Stomach (tissue), 19 donors: ENCODE data around the gene MAP3K5. TPM values are rescaled to one million over a fixed set of nuclear protein-coding genes. Genes with fewer than 3 reads are reported as not detected.
A peak's percentile ranks its signal among the peaks of the same experiment; 100 is the strongest.

Experiments
- DNase-seq, 2 donors: peaks; one replicate each; pipeline versions ENCODE4 v3.0.0 to v3.0.0-alpha.2; 2013 to 2019
- H3K27ac ChIP-seq, 5 donors: fragments of 200-600 bp in 4 of 5; sonication (generic) in 4 of 5; one replicate each; pipeline ENCODE4 v1.5.1; 2013 to 2019; ENCODE audit warnings: mild to moderate bottlenecking in 1 of 5, moderate library complexity in 1 of 5
- H3K27me3 ChIP-seq, 3 donors: fragments of 200-600 bp; sonication (generic); one replicate each; pipeline ENCODE4 v1.5.1; 2017 to 2019; ENCODE audit warnings: mixed run types in 1 of 3
- H3K36me3 ChIP-seq, 4 donors: fragments of 200-600 bp; sonication (generic); 1 replicate in 3 of 4; 2 replicates in 1 of 4; pipeline ENCODE4 v1.5.1; 2016 to 2019
- H3K4me1 ChIP-seq, 4 donors: fragments of 200-600 bp; sonication (generic); one replicate each; pipeline ENCODE4 v1.5.1; 2016 to 2019
- H3K4me3 ChIP-seq, 4 donors: fragments of 200-600 bp; sonication (generic) in 3 of 4; one replicate each; pipeline ENCODE4 v1.5.1; 2016 to 2019; ENCODE audit warnings: mild to moderate bottlenecking in 1 of 4
- H3K9me3 ChIP-seq, 4 donors: fragments of 200-600 bp; sonication (generic); one replicate each; pipeline ENCODE4 v1.5.1; 2016 to 2019
- EP300 ChIP-seq: sonication (generic); formaldehyde crosslinking; IDR thresholded peaks from one replicate; pipeline ENCODE4 v1.6.1; 2017; ENCODE audit warnings: antibody characterized with exemption
- POLR2A ChIP-seq, 4 donors: fragments of 450-650 bp; IDR thresholded peaks; one replicate each; pipeline ENCODE4 v1.6.1; 2016; ENCODE audit warnings: antibody characterized with exemption in 4 of 4, control low read depth in 2 of 4, mild to moderate bottlenecking in 1 of 4, moderate library complexity in 1 of 4
- POLR2AphosphoS5 ChIP-seq, 3 donors: sonication (generic); formaldehyde crosslinking; IDR thresholded peaks; one replicate each; pipeline ENCODE4 v1.6.1; 2016; ENCODE audit warnings: antibody characterized with exemption in 3 of 3
- WGBS, 5 donors: extraction: QIAGEN DNeasy Blood & Tissue Kit in 3 of 5; methylation state at CpG; one replicate each; pipeline versions ENCODE4 v1.1.5 to v1.1.7; 2013 to 2018; 5-methylcytosine and 5-hydroxymethylcytosine counted together
- intact Hi-C: fragments of 100-400 bp; cut with DNase I; formaldehyde crosslinking; loops from one replicate; pipeline ENCODE4 v1.15.1; 2023; ENCODE audit warnings: low total_unique reads
- long read RNA-seq, 10 donors: transcript quantifications; one replicate each; lab custom pipeline, GENCODE V29; 2026
- polyA plus RNA-seq, 3 donors: library from polyadenylated mRNA; stranded (reverse); fragments of 200-250 nt; gene quantifications; one replicate each; pipeline ENCODE4 v1.2.3, GENCODE V29; 2013
- total RNA-seq, 5 donors: library from RNA; depleted of rRNA; stranded (reverse); fragments of >200 nt; gene quantifications; one replicate each; pipeline versions ENCODE4 v1.1.0 to v1.2.3, GENCODE V29; 2014 to 2016
- TF ChIP-seq, protein P1 (sequence below), 7 experiments: fragments of 450-650 bp in 4 of 7; fragments of 200-600 bp in 3 of 7; sonication (generic) in 3 of 7; IDR thresholded peaks; one replicate each; pipeline ENCODE4 v1.5.1; 2016 to 2019; ENCODE audit warnings: antibody characterized with exemption in 7 of 7, control low read depth in 2 of 7, mild to moderate bottlenecking in 1 of 7
- donor health status: healthy with polysubstance abuse.
- donor health status: Bipolar disorder and iron deficiency.
- donor health status: healthy.

The MAP3K5 gene
- total RNA-seq (10 to 100 TPM; 23.2 to 40.3 (median 24.5) TPM), polyA plus RNA-seq (10 to 100 TPM in 2 of 3 donors, 1 to 10 TPM in 1; 4.9 to 12.5 (median 12.4) TPM)
- long read RNA-seq, donor 1 = 0 reads
- long read RNA-seq, donor 2, full-length matches to known transcripts = 1 of 1 reads
- long read RNA-seq, donor 2, partial matches to known transcripts = 0 of 1 reads
- long read RNA-seq, donor 2, other reads (novel, unspliced or antisense) = 0 of 1 reads
- long read RNA-seq, donor 3, partial matches to known transcripts = 18 of 18 reads
- long read RNA-seq, donor 3, other reads (novel, unspliced or antisense) = 0 of 18 reads
- long read RNA-seq, donor 4 = 0 reads
- long read RNA-seq, donor 5, full-length matches to known transcripts = 2 of 18 reads
- long read RNA-seq, donor 5, partial matches to known transcripts = 16 of 18 reads
- long read RNA-seq, donor 5, other reads (novel, unspliced or antisense) = 0 of 18 reads
- long read RNA-seq, donor 6, full-length matches to known transcripts = 1 of 51 reads
- long read RNA-seq, donor 6, partial matches to known transcripts = 50 of 51 reads
- long read RNA-seq, donor 6, other reads (novel, unspliced or antisense) = 0 of 51 reads
- long read RNA-seq, donor 7 = 0 reads
- long read RNA-seq, donor 8 = 0 reads
- long read RNA-seq, donor 9, partial matches to known transcripts = 16 of 16 reads
- long read RNA-seq, donor 9, other reads (novel, unspliced or antisense) = 0 of 16 reads
- long read RNA-seq, donor 10, full-length matches to known transcripts = 1 of 1 reads
- long read RNA-seq, donor 10, partial matches to known transcripts = 0 of 1 reads
- long read RNA-seq, donor 10, other reads (novel, unspliced or antisense) = 0 of 1 reads

DNA sequence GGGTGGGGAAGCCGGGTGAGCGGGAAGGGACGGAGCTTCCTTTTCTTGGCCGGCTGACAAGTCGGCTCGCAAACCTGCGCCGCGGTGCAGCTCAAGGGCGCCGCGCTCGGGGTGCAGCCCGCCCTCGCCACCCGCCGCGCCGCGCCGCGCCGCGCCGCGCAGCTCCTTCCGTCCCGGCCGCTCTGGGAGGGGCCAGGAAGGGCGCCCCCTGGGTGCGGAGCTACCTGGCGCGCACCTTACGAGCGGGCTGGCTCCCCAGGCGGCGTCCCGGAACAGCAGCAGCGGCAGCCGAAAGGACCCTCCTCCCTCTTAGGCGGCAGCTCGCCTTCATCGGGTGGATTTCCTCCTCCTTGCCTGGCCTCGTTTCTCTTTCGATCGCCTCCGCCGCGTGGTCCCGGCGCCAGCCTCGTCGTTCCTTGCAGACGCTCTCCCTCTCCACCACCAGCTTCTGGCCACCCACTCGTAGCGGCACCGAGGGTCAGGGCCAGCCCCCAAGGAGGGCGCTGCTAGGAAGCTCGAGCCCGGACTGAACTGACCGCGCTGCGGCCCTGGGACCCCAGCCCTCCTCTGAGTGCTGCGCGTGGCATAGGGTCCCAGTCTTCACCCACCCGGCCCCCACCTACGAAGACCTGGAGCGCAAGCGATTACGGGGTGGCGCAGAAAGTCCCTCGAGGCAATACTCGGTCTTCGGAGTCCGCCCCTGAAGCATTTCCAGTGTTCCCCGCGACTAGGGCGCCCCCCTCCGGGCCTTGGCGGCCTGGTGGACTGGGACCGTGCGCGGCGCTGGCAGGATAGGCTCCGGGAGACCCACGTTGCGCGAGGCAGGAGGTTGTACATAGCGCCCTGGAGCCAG lies at the start of gene MAP3K5:
Gene MAP3K5 (minus strand): TSS at position 68 of the 853 bp plus-strand sequence. CDS start 320 bp downstream, outside the sequence.
- Histone ChIP-seq H3K36me3 (no peaks in the 10 kb centered on the region), H3K4me3 (peak within 1 kb of the TSS; percentile 72 to 94 (median 90)), H3K9me3 (no peaks in the 10 kb centered on the region), H3K27ac (peak within 1 kb of the TSS; percentile 96 to 99 (median 98)), H3K27me3 (no peaks in the 10 kb centered on the region), H3K4me1 (peaks cover 29 to 41% (median 35%) of the 10 kb centered on the region in 4 donors)
- intact Hi-C loops = no loop called here
- TF ChIP-seq, protein P1, sequence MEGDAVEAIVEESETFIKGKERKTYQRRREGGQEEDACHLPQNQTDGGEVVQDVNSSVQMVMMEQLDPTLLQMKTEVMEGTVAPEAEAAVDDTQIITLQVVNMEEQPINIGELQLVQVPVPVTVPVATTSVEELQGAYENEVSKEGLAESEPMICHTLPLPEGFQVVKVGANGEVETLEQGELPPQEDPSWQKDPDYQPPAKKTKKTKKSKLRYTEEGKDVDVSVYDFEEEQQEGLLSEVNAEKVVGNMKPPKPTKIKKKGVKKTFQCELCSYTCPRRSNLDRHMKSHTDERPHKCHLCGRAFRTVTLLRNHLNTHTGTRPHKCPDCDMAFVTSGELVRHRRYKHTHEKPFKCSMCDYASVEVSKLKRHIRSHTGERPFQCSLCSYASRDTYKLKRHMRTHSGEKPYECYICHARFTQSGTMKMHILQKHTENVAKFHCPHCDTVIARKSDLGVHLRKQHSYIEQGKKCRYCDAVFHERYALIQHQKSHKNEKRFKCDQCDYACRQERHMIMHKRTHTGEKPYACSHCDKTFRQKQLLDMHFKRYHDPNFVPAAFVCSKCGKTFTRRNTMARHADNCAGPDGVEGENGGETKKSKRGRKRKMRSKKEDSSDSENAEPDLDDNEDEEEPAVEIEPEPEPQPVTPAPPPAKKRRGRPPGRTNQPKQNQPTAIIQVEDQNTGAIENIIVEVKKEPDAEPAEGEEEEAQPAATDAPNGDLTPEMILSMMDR (IDR thresholded peaks at IDR 0.05) = peak in 5 of 7 experiments; percentile 65 to 84 (median 77)
- no peak for TF ChIP-seq POLR2A (IDR thresholded peaks at IDR 0.05)
- no peak for TF ChIP-seq EP300
- peak in 2 of 3 donors; percentile 55 to 78 for TF ChIP-seq POLR2AphosphoS5 (IDR thresholded peaks at IDR 0.05)
- peak; percentile 96 for DNase-seq
- 0 to 2% (median 0%) methylated on average over 22 to 89 of the region's 89 CpGs for WGBS, 5 donors

GRCh38 chr6:136840276-136841001 lies 48.2 kb upstream of the MAP3K5 start:
- no peak overlapping the region for H3K27ac ChIP-seq
- H3K4me1 ChIP-seq = peaks cover 6 to 18% (median 12%) of the 10 kb centered on the region in 4 donors
- WGBS, 5 donors = 76 to 83% (median 80%) methylated on average over 4 of the region's 4 CpGs
- no peaks in the 10 kb centered on the region for H3K9me3 ChIP-seq
- no peak for DNase-seq
- TF ChIP-seq POLR2A (IDR thresholded peaks at IDR 0.05) (no peak), POLR2AphosphoS5 (IDR thresholded peaks at IDR 0.05) (no peak), EP300 (no peak)
- TF ChIP-seq, protein P1 (IDR thresholded peaks at IDR 0.05) = no peak
- no peaks in the 10 kb centered on the region for H3K27me3 ChIP-seq
- peaks cover 0 to under 1% (median 0%) of the 10 kb centered on the region in 4 donors for H3K36me3 ChIP-seq
- H3K4me3 ChIP-seq = no peak overlapping the region
- intact Hi-C loops = no loop called here

DNA sequence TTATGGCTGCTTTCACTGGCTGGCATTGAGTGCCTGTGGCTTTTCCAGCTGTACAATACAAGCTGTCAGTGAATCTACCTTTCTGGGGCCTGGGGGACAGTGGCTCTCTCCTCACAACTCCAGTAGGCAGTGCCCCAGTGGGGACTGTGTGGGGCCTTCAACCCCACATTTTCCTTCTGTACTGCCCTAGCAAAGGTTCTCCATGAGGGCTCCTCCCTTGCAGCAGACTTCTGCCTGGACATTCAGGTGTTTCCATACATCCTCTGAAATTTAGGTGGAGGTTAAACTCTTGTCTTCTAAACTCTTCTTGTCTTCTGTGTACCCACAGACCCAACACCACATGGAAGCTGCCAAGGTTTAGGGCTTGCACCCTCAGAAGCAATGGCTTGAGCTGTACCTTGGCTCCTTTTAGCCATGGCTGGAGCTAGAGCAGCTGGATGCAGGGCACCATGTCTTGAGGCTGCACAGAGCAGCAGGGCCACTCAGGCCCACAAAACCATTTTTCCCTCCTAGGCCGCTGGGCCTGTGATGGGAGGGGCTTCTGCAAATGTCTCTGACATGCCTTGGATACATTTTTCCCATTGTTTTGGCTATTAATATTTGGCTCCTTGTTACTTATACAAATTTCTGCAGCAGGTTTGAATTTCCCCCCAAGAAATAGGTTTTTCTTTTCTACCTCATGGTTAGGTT lies 39.7 kb upstream of the MAP3K5 start:
- Histone ChIP-seq H3K36me3 (peaks cover 0 to 53% (median 35%) of the 10 kb centered on the region in 4 donors), H3K27ac (no peak overlapping the region), H3K4me3 (no peak overlapping the region), H3K4me1 (peaks cover 0 to 7% (median 2%) of the 10 kb centered on the region in 4 donors), H3K9me3 (peaks cover 0 to 12% (median 10%) of the 10 kb centered on the region in 4 donors), H3K27me3 (no peaks in the 10 kb centered on the region)
- TF ChIP-seq EP300 (no peak), POLR2AphosphoS5 (IDR thresholded peaks at IDR 0.05) (no peak), POLR2A (IDR thresholded peaks at IDR 0.05) (no peak)
- TF ChIP-seq, protein P1 (IDR thresholded peaks at IDR 0.05) = no peak
- 96 to 100% (median 100%) methylated on average over 1 of the region's 1 CpG for WGBS, 5 donors
- no peak for DNase-seq
- intact Hi-C loops = no loop called here
